Choroid plexus epithelial cell (primary cell): ENCODE data around the gene CRIP3.
"Not testable (repeated sequence)": the region's sequence is repeated elsewhere in the genome, so short reads cannot be mapped to it uniquely, and the experiment has no call there.

Experiments
- DNase-seq: peaks from one replicate; pipeline ENCODE4 v3.0.0-alpha.2; 2010; ENCODE audit warnings: low read depth
- H3K4me3 ChIP-seq: 2 replicates; pipeline ENCODE4 v1.5.1; 2011; ENCODE audit warnings: low read depth, mild to moderate bottlenecking, control low read depth, low read length, moderate library complexity
- TF ChIP-seq, protein P1 (sequence below): conservative IDR thresholded peaks from 2 replicates; pipeline ENCODE4 v1.5.1; 2011; ENCODE audit warnings: low read depth, mild to moderate bottlenecking, control low read depth, inconsistent platforms, low read length, moderate library complexity

CRIP3 gene

DNA sequence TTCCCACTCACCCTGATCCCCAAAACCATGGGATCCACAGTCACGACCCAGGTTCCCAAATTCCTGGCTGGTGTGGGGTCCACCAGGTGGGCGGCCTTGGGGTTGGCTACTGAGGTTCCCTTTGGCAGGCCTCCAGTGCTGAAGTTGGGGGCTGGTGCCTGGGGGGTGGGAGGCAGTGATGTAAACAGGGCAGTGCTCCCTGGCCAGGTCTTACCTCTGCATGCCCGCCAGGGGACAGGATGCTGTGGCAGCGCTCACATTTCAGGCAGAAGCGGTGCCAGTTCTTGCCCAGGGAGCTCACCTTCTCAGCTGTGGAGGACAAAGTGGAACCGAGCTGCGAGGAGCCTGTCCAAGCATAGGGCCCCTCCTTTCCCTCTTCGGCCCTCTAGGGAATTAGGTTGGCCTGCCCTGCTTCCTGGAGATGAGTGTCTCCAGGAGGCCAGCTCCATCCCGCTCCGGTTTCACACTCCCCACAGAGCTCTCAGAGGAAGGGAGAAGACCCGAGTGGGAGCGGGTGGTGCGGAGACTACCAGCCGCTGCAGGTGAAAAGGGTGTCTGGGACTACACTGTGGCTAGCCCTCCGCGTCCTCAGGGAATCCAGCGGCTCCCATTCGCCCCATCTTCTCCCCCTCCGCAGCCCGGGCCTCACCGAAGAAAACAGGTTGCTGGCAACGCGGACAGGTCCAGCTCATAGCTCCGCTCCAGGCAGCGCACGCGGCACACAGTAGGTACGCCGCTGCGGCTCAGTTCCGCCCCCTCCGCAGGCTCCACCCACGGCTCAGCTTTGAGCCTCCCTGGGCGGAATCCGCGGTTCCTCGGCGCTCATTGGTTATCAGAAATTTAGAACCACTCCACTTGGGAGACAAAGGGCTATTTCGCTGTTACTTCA, at the start of gene CRIP3:
Gene CRIP3, minus strand, starts transcription at position 726 of the 889 bp plus-strand sequence. Its CDS starts 34 bp downstream, at position 692.
- peak; percentile 44 for DNase-seq
- TF ChIP-seq, protein P1, sequence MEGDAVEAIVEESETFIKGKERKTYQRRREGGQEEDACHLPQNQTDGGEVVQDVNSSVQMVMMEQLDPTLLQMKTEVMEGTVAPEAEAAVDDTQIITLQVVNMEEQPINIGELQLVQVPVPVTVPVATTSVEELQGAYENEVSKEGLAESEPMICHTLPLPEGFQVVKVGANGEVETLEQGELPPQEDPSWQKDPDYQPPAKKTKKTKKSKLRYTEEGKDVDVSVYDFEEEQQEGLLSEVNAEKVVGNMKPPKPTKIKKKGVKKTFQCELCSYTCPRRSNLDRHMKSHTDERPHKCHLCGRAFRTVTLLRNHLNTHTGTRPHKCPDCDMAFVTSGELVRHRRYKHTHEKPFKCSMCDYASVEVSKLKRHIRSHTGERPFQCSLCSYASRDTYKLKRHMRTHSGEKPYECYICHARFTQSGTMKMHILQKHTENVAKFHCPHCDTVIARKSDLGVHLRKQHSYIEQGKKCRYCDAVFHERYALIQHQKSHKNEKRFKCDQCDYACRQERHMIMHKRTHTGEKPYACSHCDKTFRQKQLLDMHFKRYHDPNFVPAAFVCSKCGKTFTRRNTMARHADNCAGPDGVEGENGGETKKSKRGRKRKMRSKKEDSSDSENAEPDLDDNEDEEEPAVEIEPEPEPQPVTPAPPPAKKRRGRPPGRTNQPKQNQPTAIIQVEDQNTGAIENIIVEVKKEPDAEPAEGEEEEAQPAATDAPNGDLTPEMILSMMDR, result peak; percentile 44
- H3K4me3 ChIP-seq, result no peak within 1 kb of the TSS

DNA sequence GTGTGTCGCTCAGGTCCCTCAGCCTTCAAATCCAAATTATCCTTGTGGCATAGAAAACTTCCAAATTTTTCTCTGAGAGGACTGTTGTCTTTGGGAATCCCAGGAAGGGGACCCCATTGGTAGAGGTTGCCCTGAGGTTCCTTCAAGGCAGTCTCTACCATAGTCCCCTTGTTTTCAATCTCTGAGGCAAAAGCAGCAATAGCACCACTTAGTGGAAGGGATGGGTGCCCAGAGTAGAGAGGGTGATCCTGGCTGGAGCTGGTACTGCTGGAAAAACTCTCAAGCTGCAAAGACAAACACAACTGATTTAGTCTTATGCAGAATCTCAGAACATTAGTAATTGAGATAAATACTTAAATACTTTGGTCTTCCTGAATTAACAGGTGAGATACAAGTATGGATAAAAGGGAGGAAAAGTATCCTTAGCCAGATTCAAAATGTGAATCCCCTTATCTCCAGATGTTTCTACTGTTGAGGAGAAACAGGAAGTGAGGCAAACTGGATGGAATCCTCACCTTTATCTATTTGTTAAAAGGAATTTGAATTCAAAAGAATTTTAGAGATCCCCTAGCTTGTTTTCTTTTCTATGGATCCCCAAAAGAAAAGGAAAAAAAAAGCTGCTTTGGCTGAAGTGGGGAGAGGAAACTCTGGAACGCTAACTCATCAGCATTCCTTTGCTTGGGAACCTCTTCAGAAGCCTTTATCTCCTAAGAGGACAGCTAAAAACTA, 47.4 kb upstream of the CRIP3 start:
- H3K4me3 ChIP-seq, result no peak overlapping the region
- TF ChIP-seq, protein P1, result peak; percentile 63
- DNase-seq, result peak; percentile 48

- DNase-seq, H3K4me3 ChIP-seq: not testable (repeated sequence)
These were observed 43.3 kb upstream of the CRIP3 start for GRCh38 chr6:43351951-43352350.

DNA sequence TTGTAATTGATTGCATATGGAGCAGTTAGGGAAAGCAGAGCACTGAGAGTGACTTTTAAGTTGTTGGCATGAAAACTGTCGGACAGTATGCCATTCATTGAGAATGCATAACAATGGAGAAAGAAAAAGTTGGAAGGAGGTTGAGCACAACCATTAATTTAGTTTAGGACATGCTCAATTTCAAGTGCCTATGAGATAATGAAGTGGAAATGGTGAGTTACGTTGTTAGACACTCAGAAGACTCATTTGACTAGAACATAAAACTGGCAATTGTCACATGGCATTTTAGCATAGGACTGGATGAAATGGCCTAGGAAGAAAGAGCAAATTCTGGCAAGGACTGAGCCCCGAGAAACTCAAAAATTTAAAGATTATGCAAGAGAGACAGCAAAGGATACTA, 38.8 kb upstream of the CRIP3 start:
- DNase-seq, result no peak
- no peak overlapping the region for H3K4me3 ChIP-seq
- TF ChIP-seq, protein P1, result no peak

DNA sequence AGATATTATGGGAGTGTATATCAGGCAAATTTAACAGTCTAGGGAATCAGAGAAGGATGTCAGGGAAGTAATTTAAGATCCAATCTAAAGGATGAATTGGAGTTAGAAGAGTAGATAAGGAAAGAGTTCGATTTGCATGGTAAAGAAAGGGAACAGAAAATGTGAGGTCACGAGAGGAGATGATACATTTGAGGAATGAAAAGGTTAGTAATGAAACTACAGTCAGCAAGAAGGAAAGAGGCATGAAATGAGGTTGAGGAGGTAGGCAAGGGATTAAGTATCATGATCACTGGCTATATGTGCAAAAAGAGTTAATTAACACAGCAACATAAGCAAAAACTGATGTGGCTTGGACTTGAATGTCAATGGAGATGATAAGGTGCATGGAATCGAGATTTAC, 38.4 kb upstream of the CRIP3 start:
- H3K4me3 ChIP-seq, result no peak overlapping the region
- no peak for DNase-seq
- TF ChIP-seq, protein P1, result no peak

DNA sequence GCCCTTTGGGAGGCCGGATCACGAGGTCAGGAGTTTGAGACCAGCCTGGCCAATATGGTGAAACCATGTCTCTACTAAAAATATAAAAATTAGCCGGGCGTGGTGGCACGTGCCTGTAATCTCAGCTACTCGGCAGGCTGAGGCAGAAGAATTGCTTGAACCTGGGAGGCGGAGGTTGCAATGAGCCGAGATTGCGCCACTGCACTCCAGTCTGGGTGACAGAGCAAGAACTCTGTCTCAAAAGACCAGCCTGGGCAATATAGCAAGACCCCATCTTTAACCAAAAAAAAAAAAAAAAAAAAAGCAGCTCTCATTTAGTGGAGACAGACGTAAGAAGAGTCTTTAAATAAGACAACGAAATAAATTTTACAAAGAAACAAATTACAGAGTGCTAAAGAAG, 37.6 kb upstream of the CRIP3 start:
- not testable (repeated sequence) for H3K4me3 ChIP-seq, DNase-seq

- H3K4me3 ChIP-seq, result no peak overlapping the region
- DNase-seq, result no peak
- TF ChIP-seq, protein P1, result no peak
These were observed 30.5 kb upstream of the CRIP3 start for GRCh38 chr6:43339168-43339567.
